K562 (cell line): ENCODE measurements around the gene TTLL10.

Source experiments
- ATF6 ChIP-seq: sonication (generic); formaldehyde crosslinking; IDR thresholded peaks from 2 replicates; pipeline ENCODE4 v1.4.0; 2020; ENCODE audit warnings: mild to moderate bottlenecking, missing genetic modification reagents
- GABPA ChIP-seq: fragments of 200-800 bp; sonication (Bioruptor generic); conservative IDR thresholded peaks from 2 replicates; pipeline ENCODE4 v1.6.1; 2016; ENCODE audit warnings: low read depth, missing genetic modification characterization, missing compliant biosample characterization
- IRF9 ChIP-seq: fragments of 450-650 bp; IDR thresholded peaks from 2 replicates; pipeline ENCODE4 v1.6.1; 2016; ENCODE audit warnings: missing biosample characterization, missing genetic modification characterization
- MAFK ChIP-seq: IDR thresholded peaks from 2 replicates; pipeline ENCODE4 v1.6.1; 2011; ENCODE audit warnings: low read length, improper control_type of control experiment
- RB1 ChIP-seq: fragments of 450-650 bp; IDR thresholded peaks from 2 replicates; pipeline ENCODE4 v1.6.1; 2017; ENCODE audit warnings: low read depth, mild to moderate bottlenecking
- ZBTB8A ChIP-seq: fragments of 450-650 bp; IDR thresholded peaks from 2 replicates; pipeline ENCODE4 v1.6.1; 2018; ENCODE audit warnings: mild to moderate bottlenecking, moderate library complexity; ENCODE audit not compliant: partially characterized antibody

GRCh38 chr1:1137256-1138045, 36.2 kb upstream of the TTLL10 start:
- TF ChIP-seq ZBTB8A (no peak), IRF9 (tag) (no peak), RB1 (no peak), GABPA (tag) (0 out of 2 replicates have a peak, but pooled peaks have one; percentile 32), MAFK (no peak), ATF6 (no peak)
